GM19240 (cell line): ENCODE measurements around the gene SLC9A3.
A peak's percentile ranks its signal among the peaks of the same experiment; 100 is the strongest.

Source experiments
- DNase-seq: peaks from one replicate; pipeline ENCODE4 v3.0.0; 2011; ENCODE audit warnings: low spot score; ENCODE audit not compliant: insufficient read length

SLC9A3 gene

GRCh38 chr5:555058-555623, 30.9 kb upstream of the SLC9A3 start:
- no peak for DNase-seq

GRCh38 chr5:554284-554988, 30.2 kb upstream of the SLC9A3 start:
- DNase-seq: no peak

- DNase-seq: no peak
Observed at GRCh38 chr5:553874-554273, 29.6 kb upstream of the SLC9A3 start.

- DNase-seq: no peak
Observed at GRCh38 chr5:551406-551805, 27.2 kb upstream of the SLC9A3 start.

DNA sequence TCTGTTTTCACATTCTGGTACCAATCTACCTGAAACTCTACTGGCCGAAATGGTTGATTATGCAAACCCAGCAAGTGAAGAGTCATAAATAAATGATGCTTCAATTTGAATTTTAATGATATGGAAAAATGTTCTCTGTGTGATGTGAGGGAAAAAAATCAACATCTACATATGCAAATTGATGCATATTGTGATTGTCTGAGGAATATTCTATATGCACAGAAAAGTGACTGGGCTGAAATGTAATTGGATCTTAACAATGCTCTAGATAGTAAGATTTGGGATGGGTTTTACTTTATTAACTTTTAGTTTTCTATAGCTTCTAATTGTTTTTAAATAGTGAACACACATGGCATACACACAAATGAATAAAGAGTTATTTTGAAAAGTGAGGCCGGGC, 25.0 kb upstream of the SLC9A3 start:
- no peak for DNase-seq

GRCh38 chr5:548256-548655, 24.0 kb upstream of the SLC9A3 start:
- no peak for DNase-seq

DNA sequence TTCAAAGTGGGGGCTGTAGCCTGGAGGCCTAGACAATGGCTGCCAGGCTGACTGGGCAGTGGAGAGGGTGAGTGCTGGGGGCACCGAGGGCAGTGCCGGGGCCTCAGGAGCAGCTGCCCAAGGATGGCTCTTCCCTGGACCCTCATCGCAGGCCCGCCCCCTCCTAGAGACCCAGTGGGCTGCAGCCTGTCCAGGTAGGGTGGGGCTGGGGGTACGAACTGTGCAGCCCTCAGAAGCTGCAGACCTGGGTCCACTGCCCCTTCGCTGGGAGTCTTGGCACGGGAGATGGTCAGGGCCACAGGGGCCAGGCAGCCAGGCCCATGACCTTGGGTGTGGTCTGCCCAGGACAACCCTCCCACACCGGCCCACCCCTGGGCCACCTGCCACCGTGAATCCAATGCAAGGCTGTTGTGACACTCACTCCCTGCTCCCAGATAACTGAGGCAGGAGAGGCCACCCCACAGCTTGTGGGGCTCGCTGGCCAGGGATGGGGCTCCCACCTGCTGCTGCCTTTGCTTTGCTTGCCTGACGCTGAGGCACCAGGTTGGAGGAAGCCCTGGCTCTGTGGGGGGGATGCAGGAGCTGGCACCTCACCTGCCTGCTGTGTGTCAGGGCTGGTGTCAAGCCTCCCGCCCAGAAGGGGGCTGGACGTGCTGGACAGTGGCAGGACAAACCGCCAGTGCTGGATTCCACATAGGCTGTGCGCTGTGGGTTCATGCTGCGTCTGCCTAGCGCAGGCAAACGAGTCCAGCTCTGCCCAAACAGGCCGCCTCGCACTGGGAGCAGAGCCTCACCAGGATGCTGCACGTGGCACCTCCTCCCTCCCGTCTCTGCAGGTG, 23.1 kb upstream of the SLC9A3 start:
- DNase-seq: no peak

GRCh38 chr5:546376-546908, 22.2 kb upstream of the SLC9A3 start:
- DNase-seq: no peak

DNA sequence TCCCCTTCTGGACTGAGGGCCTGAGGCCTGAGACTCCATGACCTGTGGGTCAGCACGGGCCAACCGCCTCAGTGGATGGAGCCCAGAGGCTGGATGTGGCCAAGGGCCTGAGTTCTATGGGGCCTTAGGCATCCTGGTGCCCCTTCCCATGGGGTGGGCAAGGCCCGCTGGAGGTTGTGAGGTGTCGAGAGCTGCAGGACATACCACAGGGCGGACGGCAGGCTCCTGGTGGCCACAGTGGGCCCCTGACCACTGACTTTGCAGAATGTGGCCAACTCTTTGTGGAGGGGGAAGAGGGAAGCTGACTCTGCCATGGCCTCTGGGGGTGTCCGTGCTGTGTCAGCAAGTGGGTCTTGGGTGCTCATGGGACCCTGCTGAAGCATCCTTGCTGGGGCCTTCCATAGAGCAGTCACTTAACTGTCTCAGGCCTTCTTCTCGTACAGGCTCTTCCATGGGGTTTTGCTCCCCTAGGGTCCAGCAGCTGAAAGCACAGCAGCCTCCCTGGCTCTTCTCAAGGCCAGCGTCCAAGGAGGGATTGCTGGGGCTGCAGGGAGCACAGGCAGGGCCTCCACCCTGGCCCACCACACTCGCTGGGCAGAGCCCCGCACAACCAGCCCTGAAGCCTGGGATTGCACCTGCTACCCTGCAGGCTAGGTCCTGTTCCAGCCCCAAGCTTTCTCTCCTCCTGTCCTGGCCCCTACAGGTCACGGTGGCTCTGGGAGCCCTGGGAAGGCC, 21.6 kb upstream of the SLC9A3 start:
- no peak for DNase-seq

DNA sequence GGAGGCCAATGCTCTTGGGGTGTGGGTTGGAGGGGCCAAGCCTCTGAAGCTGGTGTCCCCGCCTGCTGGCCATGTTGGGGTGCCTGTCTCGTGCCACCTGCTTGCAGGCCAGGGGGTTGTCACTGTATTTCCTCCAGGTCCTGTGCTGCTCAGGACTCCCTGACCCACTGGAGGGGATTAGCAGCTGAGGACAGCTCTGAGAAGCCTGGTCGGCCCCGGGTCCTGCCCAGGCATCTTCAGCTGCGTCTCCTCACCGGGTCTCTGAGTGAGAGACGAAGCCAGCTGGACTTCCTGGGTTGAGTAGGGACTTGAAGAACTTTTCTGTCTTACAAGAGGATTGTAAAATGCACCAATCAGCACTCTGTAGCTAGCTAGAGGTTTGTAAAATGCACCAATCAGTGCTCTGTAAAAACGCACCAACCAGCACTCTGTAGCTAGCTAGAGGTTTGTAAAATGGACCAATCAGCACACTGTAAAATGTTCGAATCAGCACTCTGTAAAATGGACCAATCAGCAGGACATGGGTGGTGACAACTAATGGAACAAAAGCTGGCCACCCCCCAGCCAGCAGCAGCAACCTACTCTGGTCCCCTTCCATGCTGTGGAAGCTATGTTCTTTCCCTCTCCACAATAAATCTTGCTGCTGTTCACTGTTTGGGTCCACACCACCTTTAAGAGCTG, 20.6 kb upstream of the SLC9A3 start:
- no peak for DNase-seq

DNA sequence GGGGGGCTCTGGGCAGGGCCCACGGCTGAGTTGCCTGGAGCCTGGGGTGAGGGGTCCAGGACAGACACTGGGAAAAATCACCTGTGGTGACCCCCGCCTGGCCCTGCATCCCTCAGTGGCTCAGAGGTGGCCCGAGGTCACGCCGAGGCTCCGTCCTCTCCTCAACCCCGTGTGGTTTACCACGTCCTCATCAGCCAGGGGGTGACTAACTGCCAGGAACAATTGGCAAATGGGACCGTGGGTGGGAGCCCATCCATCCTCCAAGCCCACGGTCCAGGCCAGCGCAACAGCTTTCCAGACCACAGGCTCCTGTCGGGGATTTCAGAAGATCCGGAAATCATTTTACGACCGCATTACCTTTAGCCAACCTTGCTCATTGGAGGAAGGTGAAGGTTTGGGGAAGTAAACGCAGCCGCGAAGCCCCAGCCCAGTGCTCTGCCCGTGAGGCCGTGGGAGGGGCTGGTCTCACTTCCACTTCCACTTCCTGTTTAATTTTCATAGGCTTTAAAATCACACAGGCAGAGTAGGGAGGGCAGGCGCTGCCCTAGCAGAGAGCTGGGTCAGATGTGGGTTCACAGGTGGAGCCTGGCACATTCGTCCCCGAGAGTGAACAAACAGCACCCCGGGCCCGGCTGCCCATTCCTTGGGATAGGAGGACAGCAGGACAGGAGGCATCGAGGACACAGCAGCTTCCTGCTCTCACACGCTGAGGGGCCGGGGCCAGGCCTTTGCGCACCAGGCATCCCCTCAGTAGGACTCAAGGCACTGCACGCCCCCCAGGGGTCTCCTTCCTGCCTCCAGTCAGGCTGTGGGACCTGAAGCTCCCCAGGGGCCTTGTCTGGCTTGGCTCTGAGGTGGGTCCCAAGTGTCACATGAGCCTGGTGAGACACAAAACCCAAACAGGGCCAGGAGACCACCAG, 19.8 kb upstream of the SLC9A3 start:
- DNase-seq: peak; percentile 96

DNA sequence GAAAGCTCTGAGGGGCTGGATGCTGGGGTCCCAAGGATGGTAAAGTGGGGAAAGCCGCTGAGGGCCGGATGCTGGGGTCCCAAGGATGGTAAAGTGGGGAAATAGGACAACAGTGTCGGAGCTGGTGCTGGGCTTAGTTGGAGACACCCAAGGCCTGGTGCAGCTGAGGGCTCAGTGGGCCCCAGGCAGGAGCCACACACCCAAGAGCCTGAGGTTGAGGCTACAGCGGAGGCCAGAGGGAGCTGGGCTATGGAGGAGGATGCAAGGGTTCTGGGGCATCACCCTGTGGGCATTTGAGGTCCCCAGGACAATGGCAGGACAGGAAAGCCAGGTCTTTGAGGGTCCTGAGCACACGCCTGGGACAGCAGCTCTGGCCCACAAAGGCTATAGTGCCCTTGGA, 19.1 kb upstream of the SLC9A3 start:
- no peak for DNase-seq

DNA sequence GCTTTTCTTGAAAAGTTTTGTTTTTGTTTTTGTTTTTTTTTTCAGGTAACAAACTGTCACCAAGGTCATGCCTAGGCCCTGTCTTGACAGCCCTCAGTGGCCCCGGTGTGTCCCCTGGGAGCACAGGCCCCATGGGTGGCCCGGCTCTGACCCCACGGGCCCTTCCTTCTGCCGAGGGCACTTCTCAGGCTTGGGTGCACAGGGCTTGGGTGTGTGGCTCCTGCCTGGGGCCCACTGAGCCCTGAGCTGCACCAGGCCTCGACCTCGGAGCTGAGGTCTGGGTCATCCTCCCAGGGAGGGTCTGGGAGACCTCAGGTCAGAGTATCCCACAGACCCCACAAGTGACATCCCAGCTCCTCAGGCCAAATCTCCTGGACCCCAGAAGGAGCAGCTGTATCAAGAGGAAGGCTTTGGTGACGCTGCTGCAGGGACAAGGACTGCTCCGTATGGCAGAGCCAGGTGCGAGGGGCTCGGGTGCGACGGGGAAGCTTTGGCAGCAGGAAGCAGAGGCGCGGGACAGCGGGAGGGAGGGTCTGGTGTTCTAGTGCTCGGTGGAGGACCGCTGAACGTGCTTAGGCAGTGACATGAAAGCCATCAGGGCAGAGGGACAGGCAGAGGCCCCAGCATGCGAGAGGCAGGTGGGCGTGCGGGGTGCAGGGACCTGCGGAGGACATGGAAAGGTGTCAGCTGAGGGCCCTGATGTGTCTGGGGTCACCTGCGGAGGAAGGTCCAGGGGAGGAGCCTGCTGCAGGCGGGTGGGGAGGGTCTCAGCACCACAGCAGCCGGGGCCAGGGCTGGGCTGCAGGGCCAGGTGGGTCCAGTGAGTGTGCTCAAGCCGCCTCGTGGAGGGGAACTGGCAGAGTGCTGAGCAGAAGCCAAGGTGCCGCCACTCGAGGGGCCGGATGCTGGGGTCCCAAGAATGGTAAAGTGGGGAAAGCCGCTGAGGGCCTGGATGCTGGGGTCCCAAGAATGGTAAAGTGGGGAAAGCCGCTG, 18.4 kb upstream of the SLC9A3 start:
- DNase-seq: no peak

DNA sequence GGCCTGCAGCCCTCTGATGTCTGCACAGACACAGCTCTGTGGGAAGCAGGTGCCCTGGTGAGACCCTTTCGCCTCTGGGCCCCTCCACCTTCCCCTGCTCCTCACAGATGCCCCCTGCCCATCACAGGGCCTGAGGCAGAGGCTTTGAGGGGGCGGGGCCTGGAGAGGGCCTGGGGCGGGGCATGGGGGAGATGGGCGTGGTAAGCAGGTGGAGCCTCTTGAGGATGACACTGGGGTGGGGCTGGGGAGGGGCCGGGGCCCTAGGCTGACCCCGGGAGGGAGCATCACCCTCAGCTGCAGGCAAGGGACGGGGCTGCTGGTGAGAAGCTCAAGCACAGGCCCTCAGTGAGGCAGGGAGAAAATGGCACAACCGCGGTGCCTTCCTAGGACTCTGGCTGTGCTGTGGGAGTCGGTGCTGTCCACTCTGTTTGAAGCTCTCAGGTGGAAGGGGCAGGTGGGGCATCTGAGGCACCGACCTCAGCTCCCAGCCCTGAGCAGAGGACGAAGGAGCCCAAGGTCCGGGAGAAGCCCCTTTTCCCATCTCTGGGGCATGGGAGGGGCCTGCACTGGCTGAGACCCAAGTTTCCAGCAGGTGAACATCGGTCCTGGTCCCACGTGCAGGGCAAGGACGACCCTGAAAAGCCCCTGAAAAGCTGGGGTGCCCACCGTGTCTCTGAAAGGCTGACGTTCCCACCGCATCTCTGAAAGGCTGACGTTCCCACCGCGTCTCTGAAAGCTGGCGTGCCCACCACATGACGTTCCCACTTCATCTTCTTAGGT, 17.5 kb upstream of the SLC9A3 start:
- DNase-seq: no peak

DNA sequence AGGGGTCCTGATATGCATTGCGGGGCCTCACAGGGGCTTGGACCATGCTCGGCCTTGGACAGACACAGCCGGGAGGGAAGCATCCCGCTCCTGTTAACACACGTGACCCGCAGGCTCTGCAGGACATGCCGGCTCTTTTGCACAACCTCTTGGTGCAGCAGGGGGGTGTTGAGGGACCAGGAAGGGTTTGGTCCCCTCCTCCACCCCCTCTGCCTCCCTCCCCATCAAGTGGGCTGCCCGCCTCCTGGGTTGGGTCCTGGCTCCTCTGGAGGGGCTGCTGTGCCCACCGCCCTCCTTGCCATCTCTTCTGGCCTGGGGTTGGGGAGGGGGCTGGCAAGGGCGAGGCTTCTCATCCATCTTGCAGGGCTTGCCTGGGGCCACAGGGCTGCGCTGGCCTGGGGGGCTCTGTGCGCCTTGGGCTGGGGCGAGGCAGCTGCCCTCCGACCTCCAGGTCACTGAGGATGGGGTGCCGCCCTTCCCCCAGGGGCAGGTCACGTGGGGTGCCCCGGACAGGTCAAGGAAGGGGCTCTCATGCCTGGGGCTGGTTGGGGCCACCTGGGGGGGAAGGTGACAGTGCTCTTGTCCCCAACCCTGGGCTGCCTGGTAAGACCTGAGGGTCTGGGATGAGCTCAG, 16.8 kb upstream of the SLC9A3 start:
- DNase-seq: no peak

DNA sequence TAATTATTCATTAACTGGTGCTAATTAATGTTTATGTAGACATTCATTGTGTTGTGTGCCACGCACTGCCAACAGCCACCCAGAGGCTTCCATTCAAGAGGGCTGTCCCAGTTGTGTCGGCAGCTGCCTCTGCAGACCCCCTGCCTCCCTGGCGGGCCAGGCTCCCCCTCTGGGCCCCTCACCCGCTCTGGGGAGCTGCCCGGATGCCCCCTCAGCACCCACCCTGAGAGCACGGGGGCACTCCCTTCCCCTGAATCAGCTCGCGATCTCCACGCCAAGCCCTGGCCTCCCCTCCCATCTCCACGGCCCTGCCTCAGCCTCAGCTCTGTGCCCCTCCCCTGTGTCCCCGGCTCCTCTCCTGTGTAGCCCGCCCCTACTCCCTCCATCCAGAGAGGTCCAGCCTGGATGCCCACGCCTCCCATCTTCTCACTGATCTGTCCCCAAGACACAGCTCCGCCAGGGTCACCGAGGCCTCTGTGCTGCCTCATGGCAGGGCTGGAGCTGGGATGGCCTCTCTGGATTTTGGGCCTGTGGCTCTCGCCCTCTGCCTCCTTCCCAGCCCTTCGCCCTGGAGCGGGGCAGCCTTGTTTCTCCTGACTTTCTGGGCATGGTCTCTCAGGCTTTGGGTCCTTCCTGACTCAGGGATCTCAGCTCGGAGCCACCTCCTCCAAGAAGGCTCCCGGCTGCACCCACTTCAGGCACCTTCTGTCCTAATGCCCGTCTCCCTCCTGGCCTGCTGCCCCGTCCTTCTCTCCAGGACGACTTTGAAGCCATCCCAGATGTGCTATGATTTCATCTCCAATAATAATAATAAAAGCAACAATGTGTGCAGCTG, 16.0 kb upstream of the SLC9A3 start:
- no peak for DNase-seq
